ENCODE measurements around the gene RASGRP3. TPM values are rescaled to one million over a fixed set of nuclear protein-coding genes. Genes with fewer than 3 reads are reported as not detected.

RASGRP3 gene
- total RNA-seq, 2 experiments from 2014 or later = 6.3 to 8.4 TPM

DNA sequence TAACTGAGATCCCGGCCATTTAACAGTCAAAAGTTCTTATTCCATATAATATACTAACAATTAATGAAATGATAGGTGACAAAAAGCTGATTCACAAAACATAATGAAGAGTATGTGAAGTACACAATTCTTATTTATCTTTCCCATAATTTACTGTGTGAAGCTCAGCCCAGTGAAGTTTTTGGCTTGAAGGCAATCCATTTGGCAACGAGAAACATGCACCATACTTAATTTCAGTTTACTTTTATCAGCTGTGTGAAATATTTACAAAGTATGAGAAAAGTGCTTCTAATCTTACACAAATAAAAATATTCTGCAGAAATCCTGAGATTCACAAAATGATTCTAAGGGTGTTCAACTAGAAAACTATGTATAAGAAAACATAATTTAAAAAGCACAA lies 110.3 kb downstream of the RASGRP3 start:
- Mint-ChIP-seq H3K36me3 (ENCODE audit: low read depth) (peaks cover 43% of the 10 kb centered on the region), H3K4me3 (no peak overlapping the region), H3K27me3 (no peaks in the 10 kb centered on the region), H3K9me3 (no peaks in the 10 kb centered on the region), H3K27ac (no peak overlapping the region), H3K4me1 (peaks cover 8% of the 10 kb centered on the region)
- CTCF ChIA-PET = interaction anchor here (0.9 to 1.8 kb wide), 2 partner anchors 13 to 111 kb away, joined by 3 to 5 read pairs; partner anchors contain the start of gene FAM98A
- no peak for DNase-seq
- POLR2A ChIA-PET = interaction anchor here (2.0 kb wide), 1 partner anchor 13 kb away, joined by 8 read pairs; the partner anchor contains the start of gene FAM98A

DNA sequence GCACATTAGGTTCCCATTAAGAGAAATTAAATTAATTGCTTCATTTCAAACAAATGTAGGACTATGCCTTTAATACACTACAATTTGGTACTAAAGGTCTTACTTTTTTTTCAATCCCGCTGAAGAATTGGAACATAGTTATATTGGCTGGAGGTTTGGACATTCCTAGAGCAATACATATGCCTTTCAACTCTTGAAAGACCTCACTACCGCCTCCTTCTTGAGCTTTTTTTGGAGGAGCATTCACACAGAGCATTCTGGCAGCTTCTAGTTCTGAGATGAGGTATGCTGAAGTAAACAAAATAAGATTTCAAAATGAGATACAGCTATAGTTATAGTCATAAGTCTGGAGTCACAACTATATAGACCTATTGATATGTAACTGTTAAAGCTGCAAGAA lies 111.8 kb downstream of the RASGRP3 start:
- Mint-ChIP-seq H3K36me3 (ENCODE audit: low read depth) (peaks cover 48% of the 10 kb centered on the region), H3K4me3 (no peak overlapping the region), H3K27me3 (no peaks in the 10 kb centered on the region), H3K9me3 (no peaks in the 10 kb centered on the region), H3K4me1 (peaks cover 5% of the 10 kb centered on the region), H3K27ac (no peak overlapping the region)
- no peak for DNase-seq
- ChIA-PET CTCF (interaction anchor here (1.4 kb wide), 1 partner anchor 11 kb away, joined by 7 read pairs; the partner anchor contains the start of gene FAM98A), POLR2A (interaction anchor here (1.3 kb wide), 1 partner anchor 11 kb away, joined by 4 read pairs; the partner anchor contains the start of gene FAM98A)

DNA sequence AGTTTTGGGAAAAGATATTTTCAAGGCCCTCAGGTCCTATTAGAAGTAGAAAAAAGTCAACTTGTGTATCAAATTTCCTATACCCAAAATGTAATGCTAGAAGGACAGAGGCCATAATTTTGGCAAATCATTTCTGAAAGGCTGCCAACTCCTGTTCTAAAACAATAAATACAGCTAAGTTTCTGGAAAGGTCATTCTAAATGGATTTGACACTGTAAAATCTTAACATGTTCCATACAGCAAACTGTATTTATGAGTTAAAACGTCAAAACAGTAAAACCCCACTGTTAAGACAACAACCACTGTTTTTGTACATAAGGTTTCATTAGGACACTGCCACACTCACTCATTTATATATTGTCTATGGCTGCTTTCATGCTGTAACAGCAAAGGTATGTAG lies 113.0 kb downstream of the RASGRP3 start:
- peaks cover 51% of the 10 kb centered on the region for H3K36me3 Mint-ChIP-seq (ENCODE audit: low read depth)
- no peak for DNase-seq
- H3K27me3 Mint-ChIP-seq = no peaks in the 10 kb centered on the region
- no peaks in the 10 kb centered on the region for H3K9me3 Mint-ChIP-seq
- H3K27ac Mint-ChIP-seq = no peak overlapping the region
- H3K4me1 Mint-ChIP-seq = peaks cover 7% of the 10 kb centered on the region
- ChIA-PET POLR2A (interaction anchor here (1.3 kb wide), 1 partner anchor 9 kb away, joined by 4 read pairs; the partner anchor contains the start of gene FAM98A), CTCF (no interaction called here)
- no peak overlapping the region for H3K4me3 Mint-ChIP-seq

DNA sequence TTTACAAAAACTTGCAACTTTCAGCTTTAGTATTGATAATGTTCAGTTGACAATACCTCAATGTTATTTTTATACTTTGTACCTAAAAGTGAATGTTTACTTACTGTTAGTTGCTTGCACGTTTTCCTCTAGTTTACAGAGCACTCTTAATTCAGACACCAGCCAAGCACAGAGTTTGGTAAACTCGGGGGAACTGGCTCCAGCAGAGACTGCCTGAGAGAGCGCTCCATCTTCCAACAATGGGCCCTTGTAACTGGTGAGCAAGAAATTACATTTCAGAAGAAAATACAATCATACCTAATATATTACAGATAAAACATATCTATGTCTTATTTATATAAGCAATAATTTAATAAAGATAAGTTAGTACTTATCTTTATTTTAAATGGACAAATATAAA lies 118.9 kb downstream of the RASGRP3 start:
- no peaks in the 10 kb centered on the region for H3K27me3 Mint-ChIP-seq
- H3K27ac Mint-ChIP-seq = no peak overlapping the region
- peaks cover 35% of the 10 kb centered on the region for H3K36me3 Mint-ChIP-seq (ENCODE audit: low read depth)
- DNase-seq = no peak
- no peaks in the 10 kb centered on the region for H3K9me3 Mint-ChIP-seq
- ChIA-PET CTCF (no interaction called here), POLR2A (no interaction called here)
- peaks cover 35% of the 10 kb centered on the region for H3K4me1 Mint-ChIP-seq
- H3K4me3 Mint-ChIP-seq = no peak overlapping the region

DNA sequence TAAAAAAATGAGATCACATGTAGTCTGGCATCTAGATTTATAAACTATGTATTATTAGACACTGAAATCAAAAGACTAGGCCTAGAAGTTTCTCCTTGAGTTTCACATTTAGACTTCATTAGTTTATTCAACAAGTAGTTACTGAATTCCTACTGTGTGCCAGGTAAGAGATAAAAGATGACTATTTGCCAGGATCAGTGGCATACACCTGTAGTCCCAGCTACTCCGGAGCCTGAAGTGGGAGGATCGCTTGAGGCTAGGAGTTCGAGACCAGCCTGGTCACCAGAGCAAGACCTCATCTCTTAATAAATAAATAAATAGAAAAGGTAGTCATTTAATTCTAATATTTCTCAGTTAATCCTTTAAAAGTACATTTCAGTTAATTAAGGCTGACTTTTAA lies 120.6 kb downstream of the RASGRP3 start:
- Mint-ChIP-seq H3K4me3 (no peak overlapping the region), H3K36me3 (ENCODE audit: low read depth) (peaks cover 29% of the 10 kb centered on the region), H3K27ac (no peak overlapping the region), H3K27me3 (no peaks in the 10 kb centered on the region), H3K9me3 (no peaks in the 10 kb centered on the region), H3K4me1 (peaks cover 35% of the 10 kb centered on the region)
- POLR2A ChIA-PET = interaction anchor here (3.2 kb wide), 1 partner anchor 120 kb away, joined by 45 read pairs; the partner anchor contains the start of gene RASGRP3
- no peak for DNase-seq
- CTCF ChIA-PET = interaction anchor here (3.2 kb wide), 1 partner anchor 121 kb away, joined by 23 read pairs; the partner anchor contains the start of gene RASGRP3

DNA sequence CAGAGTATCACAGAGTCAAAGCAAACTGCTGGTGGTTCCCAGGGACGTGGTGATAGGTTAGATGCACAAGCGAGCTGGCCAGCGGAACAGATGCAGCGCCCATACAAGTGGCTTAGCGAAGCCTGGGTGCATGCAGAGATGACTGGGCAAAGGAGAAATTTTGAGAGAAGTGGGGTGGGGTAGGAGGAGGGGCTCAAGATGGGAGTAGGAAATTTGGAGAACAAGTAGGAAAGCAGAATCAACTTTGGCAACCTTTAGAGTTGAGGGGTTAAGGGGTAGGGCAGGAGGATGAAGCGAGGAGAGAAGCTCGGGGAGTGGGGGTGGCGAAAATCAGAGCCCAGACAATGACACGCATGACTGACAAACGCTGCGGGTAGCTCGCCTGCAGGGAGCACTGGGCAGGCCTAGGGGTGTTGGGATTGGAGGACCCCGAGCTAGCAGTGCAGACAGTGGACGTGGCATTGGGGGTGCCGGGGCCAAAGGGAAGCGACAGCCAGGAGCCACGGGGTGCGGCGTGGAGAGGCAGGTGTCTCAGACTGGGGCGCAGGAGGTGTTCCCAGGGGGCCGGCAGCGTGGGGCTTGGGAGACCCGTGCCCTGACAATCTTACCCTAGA lies 122.2 kb downstream of the RASGRP3 start:
- peak overlapping the region; percentile 82 for H3K27ac Mint-ChIP-seq
- H3K4me1 Mint-ChIP-seq = peaks cover 30% of the 10 kb centered on the region
- H3K4me3 Mint-ChIP-seq = peak overlapping the region; percentile 96
- H3K9me3 Mint-ChIP-seq = no peaks in the 10 kb centered on the region
- POLR2A ChIA-PET = interaction anchor here (0.5 to 3.2 kb wide), 9 partner anchors 10 to 971 kb away, joined by 3 to 45 read pairs (median 3); partner anchors contain the start of genes RASGRP3 and TTC27
- DNase-seq = peak; percentile 59
- H3K36me3 Mint-ChIP-seq (ENCODE audit: low read depth) = peaks cover 17% of the 10 kb centered on the region
- CTCF ChIA-PET = interaction anchor here (0.7 to 4.6 kb wide), 7 partner anchors 8 to 122 kb away, joined by 3 to 32 read pairs (median 5); partner anchors contain the start of gene RASGRP3
- no peaks in the 10 kb centered on the region for H3K27me3 Mint-ChIP-seq

DNA sequence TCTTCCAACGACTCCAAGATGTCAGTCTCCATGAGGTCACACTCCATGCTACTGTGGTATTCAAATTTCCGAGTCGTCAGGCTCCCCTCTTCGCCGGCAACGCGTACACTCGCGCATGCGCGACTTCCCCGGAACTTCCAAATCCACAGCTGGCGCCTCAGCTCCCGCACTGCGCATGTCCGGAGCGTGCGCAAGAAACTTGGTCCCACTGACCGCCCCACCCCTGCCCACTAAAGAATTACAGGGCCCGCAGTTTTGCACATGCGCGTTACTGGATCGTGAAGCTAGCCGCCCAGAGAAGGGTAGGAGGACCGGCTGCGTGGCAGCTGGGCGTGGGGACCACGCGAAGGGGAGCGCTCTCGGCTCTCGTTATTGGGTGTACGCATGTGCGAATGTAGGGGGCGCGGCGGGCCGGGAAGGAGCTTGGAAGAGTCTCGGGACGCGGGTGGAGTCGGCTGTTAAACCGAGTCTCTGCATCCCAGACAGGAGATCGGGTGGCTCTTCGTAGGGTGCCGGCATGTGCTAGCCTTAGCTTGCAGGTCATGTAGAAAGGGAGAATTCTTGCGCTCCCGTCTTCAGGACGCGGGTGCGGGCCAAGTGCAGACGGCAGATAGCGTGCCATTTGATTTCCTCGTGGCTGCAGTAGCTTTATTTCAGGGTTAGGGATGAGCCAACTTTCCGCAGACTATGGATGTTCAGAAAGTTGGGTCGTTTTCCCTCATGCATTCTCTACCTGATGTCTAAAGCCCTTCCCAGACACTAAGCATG lies 122.9 kb downstream of the RASGRP3 start, which contains the start of gene FAM98A:
Gene FAM98A (minus strand): TSS at position 125 of the 768 bp plus-strand sequence. CDS start 78 bp downstream, at position 47.
- Mint-ChIP-seq H3K9me3 (no peaks in the 10 kb centered on the region), H3K4me1 (peaks cover 28% of the 10 kb centered on the region), H3K4me3 (peak within 1 kb of the TSS; percentile 96), H3K27me3 (no peaks in the 10 kb centered on the region), H3K27ac (peak within 1 kb of the TSS; percentile 82), H3K36me3 (ENCODE audit: low read depth) (peaks cover 13% of the 10 kb centered on the region)
- CTCF ChIA-PET = interaction anchor here (0.6 to 4.6 kb wide), 10 partner anchors 8 to 1099 kb away, joined by 3 to 32 read pairs (median 4); partner anchors contain the start of gene RASGRP3
- POLR2A ChIA-PET = interaction anchor here (0.6 to 3.2 kb wide), 12 partner anchors 10 to 972 kb away, joined by 3 to 45 read pairs (median 3); partner anchors contain the start of genes RASGRP3 and TTC27
- peak; percentile 98 for DNase-seq

DNA sequence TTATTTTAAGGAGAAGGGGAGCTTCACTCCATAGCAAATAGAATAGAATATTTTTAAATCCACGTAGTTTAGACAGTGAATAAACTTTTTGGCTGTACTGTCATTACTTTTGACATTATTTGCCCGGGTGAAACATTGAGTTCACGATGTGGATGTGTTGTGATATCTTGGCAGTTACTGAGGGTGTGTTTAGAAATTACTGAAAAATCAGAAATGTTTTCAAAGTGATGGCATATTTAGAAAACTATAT lies 123.4 kb downstream of the RASGRP3 start:
- Mint-ChIP-seq H3K27me3 (no peaks in the 10 kb centered on the region), H3K36me3 (ENCODE audit: low read depth) (peaks cover 9% of the 10 kb centered on the region), H3K9me3 (no peaks in the 10 kb centered on the region), H3K4me1 (peaks cover 25% of the 10 kb centered on the region), H3K27ac (no peak overlapping the region), H3K4me3 (peak overlapping the region; percentile 96)
- CTCF ChIA-PET = interaction anchor here (0.6 to 4.6 kb wide), 8 partner anchors 12 to 1100 kb away, joined by 3 to 32 read pairs (median 4); partner anchors contain the start of gene RASGRP3
- no peak for DNase-seq
- POLR2A ChIA-PET = interaction anchor here (0.7 to 3.2 kb wide), 7 partner anchors 14 to 972 kb away, joined by 3 to 45 read pairs (median 3); partner anchors contain the start of genes RASGRP3 and TTC27

DNA sequence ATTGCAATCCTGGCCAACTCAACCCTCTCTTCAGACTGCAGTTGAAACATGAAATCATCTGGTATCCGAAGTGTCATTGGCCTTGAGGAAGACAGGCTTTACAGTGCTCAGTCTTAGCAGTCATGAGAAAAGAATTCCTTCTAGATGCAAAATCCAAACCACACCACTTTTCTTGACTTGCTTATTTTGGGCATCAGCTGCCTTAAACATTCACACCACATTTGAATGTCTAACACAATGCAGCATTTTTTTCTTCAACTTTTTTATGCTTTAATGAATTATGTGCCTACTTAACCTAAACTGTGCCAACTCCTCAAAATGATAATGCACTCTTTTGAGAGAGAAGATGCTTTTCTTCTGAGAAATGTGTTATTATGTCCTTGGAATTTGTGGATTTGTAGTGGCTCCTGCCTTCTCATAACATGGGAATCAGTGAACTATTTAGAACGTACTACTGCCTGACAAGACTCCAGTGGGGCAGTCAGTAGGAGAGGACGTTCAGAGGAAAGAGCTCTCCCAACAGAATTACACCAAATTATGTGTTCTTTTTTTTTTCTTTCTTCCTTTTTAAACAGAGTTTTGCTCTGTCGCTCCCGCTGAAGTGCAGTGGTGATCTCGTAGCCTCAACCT lies 125.9 kb downstream of the RASGRP3 start:
- ChIA-PET POLR2A (no interaction called here), CTCF (interaction anchor here (4.6 kb wide), 1 partner anchor 19 kb away, joined by 32 read pairs; no protein-coding TSS in a partner anchor)
- Mint-ChIP-seq H3K4me3 (no peak overlapping the region), H3K4me1 (peaks cover 16% of the 10 kb centered on the region), H3K36me3 (ENCODE audit: low read depth) (peaks cover 4% of the 10 kb centered on the region), H3K27me3 (no peaks in the 10 kb centered on the region), H3K9me3 (no peaks in the 10 kb centered on the region), H3K27ac (no peak overlapping the region)
- no peak for DNase-seq

DNA sequence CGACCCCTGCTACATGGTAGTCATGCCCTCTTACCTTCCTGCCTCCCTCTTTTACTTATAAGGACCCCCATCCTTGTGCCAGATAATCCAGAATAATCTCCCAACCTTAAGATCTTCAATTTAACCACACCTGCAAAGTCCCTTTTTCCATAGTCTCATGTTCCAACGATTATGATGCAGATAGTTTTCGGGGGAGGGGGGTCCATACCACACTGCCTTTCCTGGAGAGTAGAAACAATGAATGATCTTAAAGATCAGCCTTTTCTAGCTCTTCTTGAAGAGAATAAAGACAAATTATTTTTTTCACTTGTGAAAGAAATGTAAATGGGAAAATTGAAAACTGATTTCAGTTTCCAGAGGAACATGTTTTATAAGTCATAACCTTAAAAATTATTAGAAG lies 127.0 kb downstream of the RASGRP3 start:
- Mint-ChIP-seq H3K4me1 (peaks cover 10% of the 10 kb centered on the region), H3K4me3 (no peak overlapping the region), H3K9me3 (no peaks in the 10 kb centered on the region), H3K36me3 (ENCODE audit: low read depth) (peaks cover 4% of the 10 kb centered on the region), H3K27me3 (no peaks in the 10 kb centered on the region), H3K27ac (no peak overlapping the region)
- POLR2A ChIA-PET = no interaction called here
- CTCF ChIA-PET = interaction anchor here (1.5 kb wide), 1 partner anchor 128 kb away, joined by 4 read pairs; no protein-coding TSS in a partner anchor
- no peak for DNase-seq

DNA sequence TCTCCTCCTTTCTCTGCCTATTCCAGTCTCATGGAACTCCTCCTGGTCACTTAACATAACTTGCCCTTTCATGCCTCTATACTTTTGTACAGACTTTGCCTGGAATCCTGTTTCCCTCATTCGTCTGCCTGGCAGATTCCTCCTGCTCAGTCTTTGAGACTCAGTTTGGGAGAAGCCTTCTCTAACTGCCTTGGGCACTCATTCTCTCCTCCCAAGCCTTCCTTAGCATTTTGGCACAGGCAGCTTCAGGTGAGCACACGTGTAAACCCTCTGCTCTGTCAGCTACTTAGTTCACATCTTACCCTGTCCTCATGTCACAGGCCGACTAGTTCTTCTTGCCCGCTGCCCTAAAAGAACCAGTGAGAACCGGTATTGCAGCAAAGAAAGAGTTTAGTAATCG lies 128.6 kb downstream of the RASGRP3 start:
- Mint-ChIP-seq H3K27ac (no peak overlapping the region), H3K36me3 (ENCODE audit: low read depth) (no peaks in the 10 kb centered on the region), H3K27me3 (no peaks in the 10 kb centered on the region), H3K4me3 (no peak overlapping the region), H3K4me1 (peaks cover under 1% of the 10 kb centered on the region), H3K9me3 (no peaks in the 10 kb centered on the region)
- ChIA-PET POLR2A (no interaction called here), CTCF (no interaction called here)
- no peak for DNase-seq

DNA sequence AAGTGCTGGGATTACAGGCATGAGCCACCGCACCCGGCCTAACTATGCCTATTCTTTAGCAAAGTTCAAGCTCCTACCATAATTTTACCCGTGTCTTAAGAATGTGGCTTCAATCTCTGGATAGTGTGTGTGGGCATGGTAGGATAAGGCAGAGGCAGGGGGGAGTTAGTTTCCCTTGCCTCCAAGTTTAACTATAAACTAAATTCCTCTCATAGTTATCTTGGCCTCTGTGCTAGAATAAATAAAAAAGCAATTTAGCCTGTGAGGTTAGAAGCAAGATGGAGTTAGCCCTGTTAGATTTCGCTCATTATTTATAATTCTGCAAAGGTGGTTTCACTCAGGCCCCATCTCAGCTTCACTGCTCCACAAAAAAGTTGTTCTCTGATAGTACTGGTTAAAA lies 129.7 kb downstream of the RASGRP3 start:
- DNase-seq = no peak
- Mint-ChIP-seq H3K9me3 (no peaks in the 10 kb centered on the region), H3K4me3 (no peak overlapping the region), H3K4me1 (no peaks in the 10 kb centered on the region), H3K27me3 (no peaks in the 10 kb centered on the region), H3K27ac (no peak overlapping the region), H3K36me3 (ENCODE audit: low read depth) (no peaks in the 10 kb centered on the region)
- ChIA-PET CTCF (no interaction called here), POLR2A (interaction anchor here (0.9 kb wide), 1 partner anchor 34 kb away, joined by 3 read pairs; no protein-coding TSS in a partner anchor)
